ENCODE results near the gene SCGB1C2.

DNA sequence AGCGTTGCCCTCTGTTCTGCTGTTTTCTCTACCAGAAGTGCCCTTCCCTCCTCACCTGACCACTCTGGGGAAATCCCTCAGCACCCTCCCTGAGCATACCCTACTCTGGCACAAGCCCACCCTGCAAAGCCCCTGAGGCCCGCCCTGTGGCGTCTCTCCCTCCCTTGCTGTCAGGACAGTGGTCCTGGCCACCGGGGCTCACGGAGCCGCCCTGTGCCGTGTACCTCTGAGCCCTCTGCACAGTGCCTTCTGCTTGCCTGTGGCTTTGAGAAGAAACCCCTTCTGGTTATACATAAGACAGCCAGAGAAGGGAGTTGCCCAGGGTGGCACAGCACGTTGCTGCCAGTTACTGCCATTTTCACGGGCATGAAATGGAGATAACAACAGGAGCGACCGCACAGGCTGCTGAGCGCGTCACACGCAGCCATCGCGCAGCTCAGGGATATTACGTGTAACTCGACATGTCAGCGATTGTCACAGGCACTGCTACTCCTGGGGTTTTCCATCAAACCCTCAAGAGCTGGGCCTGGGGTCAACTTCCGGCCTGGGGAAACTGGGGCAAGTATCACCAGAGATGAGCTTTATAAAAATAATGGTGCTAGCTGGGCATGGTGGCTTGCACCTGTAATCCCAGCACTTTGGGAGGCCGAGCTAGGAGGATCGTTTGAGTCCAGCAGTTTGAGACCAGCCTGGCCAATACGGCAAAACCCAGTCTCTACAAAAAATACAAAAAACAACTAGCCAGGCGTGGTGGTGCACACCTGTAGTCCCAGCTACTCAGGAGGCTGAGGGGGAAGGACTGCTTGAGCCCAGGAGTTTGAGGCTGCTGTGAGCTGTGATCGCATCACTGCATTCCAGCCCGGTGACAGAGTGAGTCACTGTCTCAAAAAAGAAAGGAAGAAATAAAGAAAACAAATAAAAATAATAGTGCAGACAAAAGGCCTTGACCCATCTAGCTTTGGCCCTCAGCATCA, 14.8 kb downstream of the SCGB1C2 start:
- TF ChIP-seq, protein P1, sequence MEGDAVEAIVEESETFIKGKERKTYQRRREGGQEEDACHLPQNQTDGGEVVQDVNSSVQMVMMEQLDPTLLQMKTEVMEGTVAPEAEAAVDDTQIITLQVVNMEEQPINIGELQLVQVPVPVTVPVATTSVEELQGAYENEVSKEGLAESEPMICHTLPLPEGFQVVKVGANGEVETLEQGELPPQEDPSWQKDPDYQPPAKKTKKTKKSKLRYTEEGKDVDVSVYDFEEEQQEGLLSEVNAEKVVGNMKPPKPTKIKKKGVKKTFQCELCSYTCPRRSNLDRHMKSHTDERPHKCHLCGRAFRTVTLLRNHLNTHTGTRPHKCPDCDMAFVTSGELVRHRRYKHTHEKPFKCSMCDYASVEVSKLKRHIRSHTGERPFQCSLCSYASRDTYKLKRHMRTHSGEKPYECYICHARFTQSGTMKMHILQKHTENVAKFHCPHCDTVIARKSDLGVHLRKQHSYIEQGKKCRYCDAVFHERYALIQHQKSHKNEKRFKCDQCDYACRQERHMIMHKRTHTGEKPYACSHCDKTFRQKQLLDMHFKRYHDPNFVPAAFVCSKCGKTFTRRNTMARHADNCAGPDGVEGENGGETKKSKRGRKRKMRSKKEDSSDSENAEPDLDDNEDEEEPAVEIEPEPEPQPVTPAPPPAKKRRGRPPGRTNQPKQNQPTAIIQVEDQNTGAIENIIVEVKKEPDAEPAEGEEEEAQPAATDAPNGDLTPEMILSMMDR (IDR thresholded peaks at IDR 0.05) = no peak
- TF ChIP-seq POLR2A (IDR thresholded peaks at IDR 0.05) = no peak
- no peak for TF ChIP-seq POLR2AphosphoS5 (IDR thresholded peaks at IDR 0.05)
